ENCODE measurements around the gene ACAP3.

ACAP3 gene

DNA sequence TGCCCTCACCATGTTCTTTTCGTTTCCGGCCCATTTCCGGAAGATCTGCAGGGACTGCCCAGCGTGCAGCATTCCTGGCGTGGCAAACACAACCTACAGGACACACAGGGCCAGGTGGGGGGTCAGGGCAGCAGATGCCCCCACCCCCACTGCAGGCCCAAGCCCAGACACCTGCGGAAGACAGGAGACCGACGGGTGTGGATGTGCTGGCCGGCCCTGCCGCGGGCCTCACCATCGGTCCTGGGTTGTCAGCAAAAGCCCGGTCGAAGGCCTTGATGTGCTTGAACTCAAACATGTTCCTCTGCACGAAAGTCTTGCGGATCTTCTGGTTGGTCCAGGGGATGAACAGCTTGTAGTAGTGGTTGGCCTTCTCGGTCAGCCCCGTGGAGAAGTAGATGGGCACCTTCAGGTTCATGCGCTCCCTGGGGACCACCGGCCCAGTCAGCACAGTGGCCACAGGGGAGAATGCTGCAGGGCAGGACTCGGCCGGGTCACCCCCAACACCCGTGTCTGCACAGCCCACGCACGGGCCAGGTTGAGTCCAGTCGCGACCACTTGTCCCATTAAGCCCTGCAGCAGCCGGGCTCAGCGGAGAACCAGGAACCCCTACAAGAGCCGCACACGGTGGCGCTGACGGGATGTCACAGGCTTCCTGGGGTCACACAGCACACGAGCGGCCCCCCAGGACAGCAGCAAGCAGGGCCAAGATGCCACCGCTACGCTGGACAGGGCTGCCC is 5.9 kb upstream of the ACAP3 start:
- no peak for DNase-seq

DNA sequence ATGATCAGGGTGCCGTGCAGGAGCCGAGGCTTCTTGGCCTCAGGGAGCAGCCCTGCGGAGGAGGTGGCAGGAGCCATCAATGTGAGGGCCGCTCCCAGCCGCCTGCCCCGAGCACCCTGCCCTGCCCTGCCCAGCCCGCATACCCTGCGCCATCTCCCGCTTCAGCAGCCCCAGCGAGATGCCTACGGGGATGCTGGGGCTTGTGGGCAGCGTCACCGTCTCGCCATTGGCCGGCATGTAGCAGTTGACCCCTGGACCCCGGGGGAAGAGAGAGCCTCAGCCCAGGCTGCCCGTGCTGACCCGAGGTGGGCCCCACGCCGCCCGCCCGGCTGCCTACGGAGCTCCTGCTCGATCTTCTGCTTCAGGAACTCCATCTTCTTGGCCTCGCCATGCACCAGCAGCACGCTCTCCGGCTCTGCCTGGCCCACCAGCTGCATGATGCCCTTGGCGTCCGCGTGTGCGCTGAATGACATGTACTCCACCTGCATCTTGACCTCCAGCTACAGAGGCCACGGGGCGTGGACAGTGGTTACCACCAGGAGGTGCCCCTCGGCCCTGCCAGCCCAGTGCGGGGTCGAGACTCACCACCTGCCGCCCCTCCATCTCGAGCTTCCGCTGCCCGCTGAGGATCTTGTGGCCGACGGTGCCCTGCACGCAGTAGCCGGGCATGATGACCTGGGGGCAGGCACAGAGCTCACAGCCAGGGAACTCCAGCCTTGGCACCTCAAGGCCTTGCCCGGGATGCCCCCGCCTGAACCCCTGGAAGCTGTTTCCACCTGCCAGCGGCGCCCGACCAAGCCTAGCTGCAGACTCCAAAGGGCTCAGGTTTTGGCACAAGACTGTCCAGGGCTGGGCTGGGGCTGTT is 5.0 kb upstream of the ACAP3 start:
- DNase-seq = no peak

DNA sequence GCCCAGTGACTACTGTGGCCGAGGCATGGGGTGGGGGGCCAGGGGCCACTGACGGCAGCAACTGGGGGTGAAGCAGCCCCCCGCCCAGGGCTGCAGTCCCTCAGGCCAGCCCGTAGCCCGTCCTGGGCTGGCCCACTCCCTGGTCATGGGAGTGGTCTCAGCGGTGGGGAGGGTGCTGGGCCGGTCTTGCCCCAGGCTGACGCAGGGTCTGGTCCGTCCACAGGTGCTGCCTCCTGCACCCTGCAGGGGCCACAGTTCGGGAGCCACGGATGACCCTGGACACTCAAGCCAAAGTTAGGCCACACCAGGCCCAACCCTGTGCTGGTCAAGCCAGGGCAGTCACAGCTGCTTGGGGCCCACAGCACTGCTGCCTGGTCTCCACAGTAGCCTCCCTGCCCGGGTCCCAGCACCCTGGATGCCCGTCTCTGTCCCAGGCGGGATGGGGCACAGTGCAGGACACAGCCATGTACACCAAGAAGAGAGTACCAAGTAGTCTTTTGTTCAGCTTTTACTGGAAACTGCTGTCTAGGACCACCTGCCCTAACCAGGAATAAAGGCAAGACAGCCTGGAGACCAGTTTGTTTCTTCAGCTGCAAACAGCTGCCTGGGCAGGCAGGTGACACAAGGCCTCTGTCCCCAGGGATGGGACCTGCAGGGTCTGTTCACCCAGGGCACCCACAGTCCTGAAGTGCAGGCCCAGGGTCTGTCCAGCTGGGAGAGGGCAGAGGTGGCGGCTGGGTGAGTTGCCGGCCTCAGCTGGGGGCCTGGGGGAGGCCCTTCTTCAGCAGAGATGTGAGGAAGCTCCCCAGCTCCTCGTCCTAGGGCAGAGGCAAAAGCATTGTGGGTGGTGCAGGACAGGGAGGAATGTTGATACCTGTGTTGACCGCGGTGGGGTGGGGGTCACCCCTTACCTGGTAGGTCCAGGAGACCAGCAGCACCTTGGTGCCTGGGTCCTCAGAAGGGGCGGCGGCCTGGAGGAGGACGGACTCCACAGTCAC is 3.7 kb upstream of the ACAP3 start:
- no peak for DNase-seq

DNA sequence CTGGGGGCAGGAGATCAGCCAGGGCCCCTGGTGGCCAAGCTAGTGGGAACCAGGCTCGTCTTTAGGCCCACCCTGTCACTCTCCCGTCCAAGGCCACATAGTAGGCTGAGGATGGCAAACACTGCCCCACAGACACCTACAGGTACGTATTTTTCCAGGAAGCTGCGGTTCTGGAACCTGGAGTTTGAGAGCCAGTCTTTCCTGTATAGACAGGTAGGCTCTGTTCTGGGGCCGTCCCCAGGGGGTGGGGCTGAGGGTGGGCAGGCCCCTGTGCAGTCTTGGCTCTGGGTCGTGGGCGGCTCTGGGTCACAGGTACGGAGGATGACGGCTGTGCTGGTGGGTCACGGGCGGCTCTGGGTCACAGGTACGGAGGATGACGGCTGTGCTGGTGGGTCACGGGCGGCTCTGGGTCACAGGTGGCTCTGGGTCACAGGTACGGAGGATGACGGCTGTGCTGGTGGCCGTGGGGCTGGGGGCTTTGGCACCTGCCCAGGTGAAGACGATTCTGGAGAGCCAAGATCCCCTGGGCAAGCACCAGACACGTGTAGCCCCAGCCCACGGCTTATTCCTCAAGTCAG is 2.8 kb upstream of the ACAP3 start:
- no peak for DNase-seq

DNA sequence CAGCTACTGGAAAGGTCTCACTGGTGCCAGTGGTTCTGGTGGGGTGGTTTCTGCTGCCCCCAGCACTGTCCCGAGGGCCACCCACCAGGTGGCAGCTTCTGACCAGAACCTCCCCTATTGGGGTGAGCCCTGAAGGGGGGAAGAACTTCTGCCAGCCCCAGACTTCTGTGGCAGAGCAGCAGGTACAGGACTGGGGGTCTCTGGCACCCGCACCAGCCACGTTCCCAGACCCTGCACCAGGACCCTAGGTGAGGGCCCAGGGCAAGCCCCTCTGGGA is 2.3 kb upstream of the ACAP3 start:
- no peak for DNase-seq

DNA sequence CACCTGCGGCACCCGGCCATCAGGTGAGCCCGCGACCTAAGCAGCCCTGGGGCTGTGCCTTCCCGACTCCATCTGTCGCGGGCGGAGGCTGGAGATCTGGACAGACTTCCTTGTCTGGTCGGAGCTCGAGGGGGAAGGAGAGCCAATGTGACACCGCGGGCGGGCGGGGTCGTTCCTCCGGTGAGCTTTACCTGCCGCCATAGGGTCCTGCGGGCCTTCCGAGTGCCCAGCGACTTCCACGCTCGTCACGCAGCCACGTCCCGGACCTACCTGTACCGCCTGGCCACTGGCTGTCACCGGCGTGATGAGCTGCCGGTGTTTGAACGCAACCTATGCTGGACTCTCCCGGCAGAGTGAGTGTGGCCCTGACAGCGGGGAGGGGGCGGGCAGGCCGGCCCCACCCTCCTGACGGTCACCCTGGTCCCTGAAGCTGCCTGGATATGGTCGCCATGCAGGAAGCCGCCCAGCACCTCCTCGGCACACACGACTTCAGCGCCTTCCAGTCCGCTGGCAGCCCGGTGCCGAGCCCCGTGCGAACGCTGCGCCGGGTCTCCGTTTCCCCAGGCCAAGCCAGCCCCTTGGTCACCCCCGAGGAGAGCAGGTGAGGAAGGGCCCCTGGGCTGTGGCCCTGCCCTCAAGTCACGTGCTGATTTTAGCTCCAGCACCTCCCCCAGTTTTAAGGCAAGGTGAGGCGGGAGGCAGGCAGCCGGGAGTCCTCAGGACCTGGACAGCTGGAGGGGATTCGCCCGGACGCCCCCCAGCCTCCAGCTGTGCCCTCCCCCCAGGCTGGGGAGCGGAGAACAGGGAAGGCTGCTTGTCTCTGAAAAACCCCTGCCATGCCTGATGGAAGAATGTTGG is 1.8 kb upstream of the ACAP3 start:
- no peak for DNase-seq

DNA sequence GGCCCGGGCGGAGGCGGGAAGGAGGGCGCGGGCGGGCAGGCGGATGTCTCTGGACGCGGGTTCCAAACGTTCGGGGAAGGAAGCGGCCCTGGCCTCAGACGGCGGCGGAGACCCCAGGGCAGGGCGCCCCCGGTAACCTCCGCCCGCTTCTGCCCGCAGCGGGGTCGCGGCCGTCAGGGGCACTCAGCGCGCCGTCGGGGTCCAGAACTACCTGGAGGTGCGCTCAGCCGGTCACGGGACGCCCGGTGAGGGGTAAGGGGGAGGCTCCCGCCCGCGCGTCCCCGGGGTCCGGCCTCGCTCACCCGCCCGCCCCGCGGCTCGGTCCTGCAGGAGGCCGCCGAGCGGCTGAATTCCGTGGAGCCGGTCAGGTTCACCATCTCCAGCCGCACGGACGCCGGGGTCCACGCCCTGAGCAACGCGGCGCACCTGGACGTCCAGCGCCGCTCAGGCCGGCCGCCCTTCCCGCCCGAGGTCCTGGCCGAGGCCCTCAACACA is 1.1 kb upstream of the ACAP3 start:
- no peak for DNase-seq

DNA sequence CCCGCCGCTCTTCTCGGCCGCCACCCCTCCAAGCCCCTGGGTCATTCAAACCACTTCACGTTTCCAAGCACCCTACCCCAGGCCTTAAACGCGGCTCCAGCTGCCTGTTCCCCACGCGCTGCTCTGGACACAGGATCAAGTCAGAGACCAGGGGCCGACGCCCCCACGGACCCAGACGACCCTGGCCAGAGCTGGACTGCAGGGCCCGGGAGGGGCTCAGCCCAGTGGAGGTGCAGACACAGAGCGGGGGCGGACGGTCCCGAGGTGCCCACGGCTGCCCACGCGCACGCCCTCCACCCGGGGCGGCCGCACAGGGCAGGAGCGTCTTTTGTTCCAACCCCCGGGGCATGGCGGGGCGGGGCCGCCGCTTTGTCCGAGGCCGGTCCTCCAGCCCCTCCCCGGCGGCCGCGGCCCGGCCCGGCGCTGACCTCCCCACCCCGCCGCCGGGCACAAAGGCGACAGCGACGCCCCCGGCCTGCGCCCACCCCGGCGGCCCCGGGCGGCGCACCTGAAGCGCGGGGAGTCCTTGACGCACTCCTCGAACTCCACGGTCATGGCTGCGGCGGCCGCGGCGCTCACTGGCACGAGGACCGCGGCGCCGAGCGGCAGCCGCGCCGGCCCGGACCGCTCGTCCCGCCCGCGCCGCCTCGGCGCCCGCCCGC is 338 bp downstream of the ACAP3 start:
- no peak for DNase-seq

DNA sequence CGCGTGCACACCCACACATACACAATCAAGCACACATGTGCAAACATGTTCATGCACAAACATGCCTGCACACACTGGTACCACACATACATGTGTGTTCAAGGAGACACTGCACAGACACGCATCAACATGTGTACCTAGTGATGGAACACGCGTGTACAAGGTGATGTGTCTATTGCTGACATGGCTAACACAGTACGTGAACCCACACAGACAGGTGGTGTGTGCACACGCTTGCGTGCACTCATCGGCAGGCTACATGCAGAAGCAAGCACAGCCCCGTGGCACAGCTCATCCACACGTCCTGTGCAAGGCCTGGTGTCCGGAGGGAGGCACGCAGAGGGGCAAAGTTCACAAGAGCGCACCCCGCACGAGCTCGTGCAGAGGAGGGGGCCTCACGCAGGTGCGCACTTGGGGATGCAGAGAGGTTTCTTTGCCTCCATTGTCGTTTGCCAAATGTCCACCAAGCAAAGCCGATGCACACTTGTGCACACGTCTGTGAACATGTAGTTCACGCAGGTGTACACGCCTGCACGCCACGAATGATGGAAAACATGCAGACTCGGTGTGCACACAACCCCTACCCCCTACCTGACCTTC is 969 bp downstream of the ACAP3 start:
- DNase-seq = no peak

DNA sequence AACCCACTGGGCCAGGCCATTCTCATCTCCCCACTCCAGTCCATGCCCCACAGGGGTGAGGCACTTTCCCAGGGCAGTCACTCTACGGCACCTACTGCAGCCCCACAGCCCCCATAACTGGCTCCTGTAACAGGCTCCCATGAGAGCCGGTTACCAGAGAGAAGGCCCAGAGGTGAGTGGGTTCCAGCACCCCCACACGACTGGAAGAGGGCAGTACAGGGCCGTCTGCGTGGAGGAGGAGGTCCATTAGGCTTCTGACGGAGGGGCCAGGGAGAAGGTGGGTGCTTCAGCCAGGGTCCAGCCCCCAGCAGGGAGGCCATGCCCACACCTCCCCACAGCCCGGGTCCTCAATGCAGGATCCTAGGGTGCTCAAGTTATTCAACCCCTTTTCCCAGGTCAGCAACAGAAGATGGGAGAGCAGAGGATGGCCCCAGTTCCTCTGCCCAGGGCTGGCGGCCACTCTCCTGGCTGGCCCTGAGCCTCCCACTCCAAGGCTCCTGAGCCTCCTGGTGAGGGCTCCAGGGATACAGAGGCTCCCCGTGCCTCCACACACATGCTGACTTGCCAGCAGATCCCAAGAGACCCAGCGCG is 1.6 kb downstream of the ACAP3 start:
- peak; percentile 46 for DNase-seq

DNA sequence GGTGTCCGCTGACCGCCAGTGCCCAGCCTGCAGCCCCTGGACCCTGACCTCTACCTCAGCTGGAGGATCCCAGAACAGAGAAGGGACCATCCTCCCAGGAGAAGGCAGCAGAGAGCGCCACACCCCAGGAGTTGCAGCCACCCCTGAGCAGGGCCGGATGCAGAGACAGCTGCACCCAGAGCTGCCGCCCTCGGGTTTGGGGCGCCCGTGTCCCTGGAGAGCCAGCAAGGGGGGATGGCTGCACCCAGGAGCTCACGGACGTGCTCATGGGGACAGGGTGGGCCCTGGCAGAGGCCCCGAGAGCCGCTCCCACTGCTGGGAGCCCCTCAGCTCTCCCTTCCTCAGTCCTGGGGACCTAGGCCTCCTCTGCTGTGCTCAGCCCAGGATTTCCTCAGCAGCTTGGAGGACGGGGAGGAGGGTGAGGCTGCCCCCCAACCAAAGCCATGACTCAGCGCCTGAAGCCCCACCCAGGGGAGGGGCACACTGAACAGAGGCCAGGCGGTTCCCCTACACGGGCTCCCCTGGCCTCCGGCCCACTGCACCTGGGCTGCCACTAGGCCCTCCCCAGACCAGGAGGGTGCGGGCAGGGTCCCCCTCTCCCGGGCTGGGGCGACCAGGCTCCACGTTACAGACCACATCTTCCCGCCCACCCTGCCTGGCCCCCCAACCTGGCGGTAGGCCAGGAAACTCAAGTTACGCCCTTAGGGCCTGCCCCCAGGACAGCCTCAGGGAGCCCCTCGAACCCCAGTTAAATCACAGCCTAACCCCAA is 2.2 kb downstream of the ACAP3 start:
- peak; percentile 78 for DNase-seq

DNA sequence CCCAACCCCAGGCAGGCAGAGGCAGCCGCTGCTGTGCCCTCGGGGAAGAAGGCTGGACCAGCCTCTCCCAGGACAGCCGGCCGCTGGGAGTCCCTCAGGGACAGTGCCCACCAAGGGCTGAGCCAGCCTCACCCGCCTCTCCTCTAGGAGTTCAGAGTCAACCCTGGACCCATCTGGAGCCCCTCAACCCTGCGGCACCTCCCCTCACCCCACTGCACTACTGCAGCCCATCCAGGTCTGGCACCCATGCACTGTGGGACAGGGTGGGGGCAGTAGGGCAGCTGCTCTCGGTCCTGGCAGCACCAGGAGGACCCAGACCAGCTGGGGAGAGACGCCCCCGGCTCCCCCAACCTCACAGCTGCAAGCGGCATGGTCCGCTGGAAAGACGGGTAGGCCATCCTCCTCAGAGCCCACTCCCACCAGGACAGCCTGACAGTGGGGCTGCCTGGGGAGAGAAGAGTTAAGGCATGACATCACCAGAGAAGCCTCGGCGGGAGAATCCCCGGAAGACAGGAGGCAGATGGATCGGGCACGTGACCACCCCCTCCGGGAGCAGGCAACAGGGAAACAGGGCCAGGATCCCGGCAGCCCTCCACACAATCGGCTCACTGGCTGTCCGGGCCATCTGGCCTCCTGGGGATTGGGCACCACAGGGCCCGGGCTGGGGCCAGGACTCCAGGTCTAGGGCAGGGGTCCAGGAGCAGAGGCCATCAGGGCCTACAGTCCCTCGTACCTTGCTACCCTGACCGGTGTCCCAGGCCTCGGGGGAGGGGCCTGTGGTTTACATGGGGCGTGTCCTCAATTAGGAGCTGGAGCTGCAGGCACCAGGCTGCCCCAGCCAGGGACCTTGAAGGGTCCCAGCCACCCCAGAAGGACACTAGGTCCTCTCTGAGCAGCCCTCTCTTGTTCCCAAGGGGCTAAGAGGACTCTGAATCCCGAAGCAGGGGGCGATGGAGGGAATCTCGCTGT is 3.1 kb downstream of the ACAP3 start:
- peak; percentile 90 for DNase-seq

DNA sequence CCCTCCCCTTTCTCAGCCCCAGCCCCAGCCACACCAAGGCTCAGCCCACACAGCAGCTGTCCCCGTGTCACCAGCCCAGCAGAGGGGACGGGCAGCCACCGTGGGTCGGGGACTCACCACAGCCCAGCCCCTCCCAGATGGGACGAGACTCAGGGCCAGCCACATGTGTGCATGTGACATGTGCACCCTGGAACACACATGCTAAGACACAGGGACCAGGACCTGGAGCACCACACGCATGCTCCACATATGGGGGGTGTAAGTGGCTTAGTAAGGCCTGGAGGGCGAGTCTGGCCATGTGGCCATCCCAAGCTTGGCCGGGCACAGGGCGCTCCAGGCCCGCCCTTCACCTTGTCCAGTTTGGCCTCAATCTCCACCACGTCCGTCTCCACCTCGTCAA is 4.0 kb downstream of the ACAP3 start:
- no peak for DNase-seq

DNA sequence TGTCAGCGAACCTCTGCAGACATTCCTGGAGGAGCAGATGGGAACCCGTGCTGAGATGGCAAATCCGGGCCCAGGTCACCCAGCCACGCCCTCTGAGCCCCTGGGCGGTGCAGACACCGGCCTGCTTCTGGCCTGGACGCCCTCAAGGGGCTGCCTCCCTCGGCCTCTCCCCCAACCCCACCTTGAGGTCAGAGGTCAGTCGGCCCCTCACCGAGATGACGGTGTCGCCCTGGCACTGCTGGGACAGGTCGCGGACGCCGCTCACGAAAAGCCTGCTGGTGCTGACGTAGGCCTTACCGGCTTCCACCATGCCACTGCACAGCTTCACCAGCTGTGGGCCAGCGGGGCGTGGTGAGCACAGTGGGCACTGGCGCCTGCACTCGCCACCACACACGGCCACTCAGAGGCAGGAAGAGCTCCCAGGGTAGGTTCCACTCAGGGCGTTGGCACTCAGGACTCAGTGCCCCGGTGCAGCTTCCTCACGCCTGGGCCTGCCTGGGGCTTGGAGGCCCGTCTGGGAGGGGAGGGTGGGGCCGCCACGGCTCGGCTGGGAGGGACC is 4.7 kb downstream of the ACAP3 start:
- DNase-seq = peak; percentile 48

DNA sequence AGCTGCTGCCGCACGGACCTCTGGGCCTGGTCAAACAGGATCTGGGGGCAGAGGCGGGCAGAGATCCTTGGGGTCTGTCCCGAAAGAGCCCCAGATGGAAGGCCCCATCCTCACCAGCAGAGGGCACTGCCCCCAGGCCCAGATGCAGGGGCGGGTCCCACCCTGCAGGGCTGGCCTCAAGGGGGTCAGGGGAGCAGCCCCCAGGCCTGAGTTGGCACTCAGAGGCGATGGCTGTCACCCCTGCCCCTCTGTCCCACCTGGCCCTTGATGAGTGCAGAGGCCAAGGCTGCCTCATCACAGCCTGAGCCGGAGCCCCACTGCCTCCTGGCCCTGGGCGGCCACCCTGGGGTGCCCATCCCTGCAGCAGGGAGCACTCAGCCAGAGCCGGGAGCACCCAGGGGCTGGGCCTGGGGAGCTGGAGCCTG is 5.7 kb downstream of the ACAP3 start:
- no peak for DNase-seq

DNA sequence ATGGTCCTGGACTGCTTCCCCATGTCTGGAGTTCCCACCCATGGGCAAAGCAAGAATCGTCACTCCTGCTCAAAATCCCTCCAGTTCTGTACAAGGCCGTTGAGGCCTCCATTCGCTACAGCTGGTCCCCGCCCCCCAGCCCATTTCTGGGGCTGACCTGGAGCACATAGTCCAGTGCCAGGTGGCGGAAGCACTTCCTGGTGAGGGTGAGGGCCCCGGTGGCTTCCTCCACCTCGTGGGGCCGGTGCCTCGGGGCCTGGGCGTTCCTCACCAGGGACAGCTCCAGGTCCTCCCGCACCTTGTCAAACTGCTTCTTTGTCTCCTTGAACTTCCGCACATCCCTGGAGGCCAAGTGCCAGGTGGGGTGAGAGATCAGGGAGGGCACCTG is 7.4 kb downstream of the ACAP3 start:
- DNase-seq = no peak

DNA sequence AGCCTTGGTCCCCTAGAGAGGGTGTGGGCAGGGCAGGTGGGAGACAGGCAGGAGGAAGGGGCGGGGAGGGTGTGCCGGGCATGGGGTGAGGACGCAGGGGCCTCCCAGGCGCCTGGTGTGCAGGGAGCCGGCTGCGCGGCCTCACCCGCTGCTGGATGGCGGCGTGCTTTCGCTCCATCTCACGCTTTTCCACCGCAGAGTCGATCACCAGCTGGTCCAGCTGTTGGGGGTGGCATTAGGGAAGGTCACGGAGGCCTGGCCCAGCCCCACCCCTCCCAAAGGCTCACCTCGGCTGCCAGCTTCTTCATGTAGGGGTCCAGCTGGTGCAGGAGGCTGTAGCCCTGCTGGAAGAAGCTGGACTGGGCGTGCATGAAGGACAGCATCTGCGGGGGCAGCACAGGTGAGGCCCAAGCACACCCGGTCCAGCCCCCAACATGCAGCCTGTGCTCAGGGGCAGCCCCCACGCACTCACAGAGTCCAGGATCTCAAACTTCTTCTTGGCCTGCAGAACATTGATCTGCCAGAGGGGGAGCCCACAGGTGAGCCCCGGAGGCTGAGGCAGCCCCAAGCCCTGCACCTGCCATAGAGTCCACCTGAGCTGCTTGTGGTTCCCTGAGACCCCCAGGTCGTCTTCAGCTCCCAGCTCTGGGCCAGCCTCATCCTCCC is 7.9 kb downstream of the ACAP3 start:
- no peak for DNase-seq

Data from NCI-H2171 (cell line).